HCT116 (cell line): ENCODE data around the gene HYAL2. TPM values are rescaled to one million over a fixed set of nuclear protein-coding genes. Genes with fewer than 3 reads are reported as not detected.
A peak's percentile ranks its signal among the peaks of the same experiment; 100 is the strongest.

Experiments used
- ATAC-seq: fragments of 200-7000 bp; cut with Tn5 transposase; 2 replicates; pipeline ENCODE4 v1.9.1; 2020; ENCODE audit warnings: mild to moderate bottlenecking, moderate library complexity
- BruUV-seq: library from RNA; stranded (reverse); fragments of 400-500 nt; replicated peaks from 2 replicates; lab custom pipeline; 2021; lab: Mats Ljungman, UMichigan
- CTCF ChIA-PET: fragments of 300-600 bp; sonication (Branson Sonifier 250); formaldehyde crosslinking; loops from one replicate; lab custom pipeline; 2021; ENCODE audit warnings: antibody characterized with exemption; lab: Charles Lee
- POLR2A ChIA-PET: fragments of 300-600, 350-600 bp; sonication (Branson Sonifier 250); formaldehyde crosslinking; loops from one replicate; lab custom pipeline; 2021; ENCODE audit warnings: antibody characterized with exemption; lab: Charles Lee
- RAD21 ChIA-PET, 2 experiments: fragments of 300-600 bp; sonication (Branson Sonifier 250); formaldehyde crosslinking; loops; one replicate each; lab custom pipeline; 2023; ENCODE audit warnings: low total read pairs in 2 of 2; ENCODE audit not compliant: uncharacterized antibody in 2 of 2, unreplicated experiment in 2 of 2, low non-redundant PET in 1 of 2; lab: Charles Lee
- DNase-seq: peaks from one replicate; pipeline ENCODE4 v3.0.0-alpha.2; 2010; ENCODE audit warnings: low read depth, low spot score
- H2AFZ ChIP-seq: fragments of 200-600 bp; shearing (Covaris generic), sonication (generic); 2 replicates; pipeline ENCODE4 v1.6.1; 2017; ENCODE audit warnings: low read depth, mixed run types, mixed read lengths, antibody characterized with exemption, low read length; ENCODE audit not compliant: poor library complexity, severe bottlenecking
- H3K27ac ChIP-seq: 2 replicates; pipeline ENCODE4 v1.5.1; 2012; ENCODE audit warnings: low read depth, low read length
- H3K27me3 ChIP-seq: fragments of 200-600 bp; sonication (generic); 2 replicates; pipeline ENCODE4 v1.6.1; 2016; ENCODE audit warnings: mixed run types, low read length, mixed read lengths; ENCODE audit not compliant: insufficient read depth
- H3K36me3 ChIP-seq, 2 experiments: fragments of 200-500 bp in 1 of 2; fragments of 200-600 bp in 1 of 2; sonication (Bioruptor generic) in 1 of 2; sonication (generic) in 1 of 2; 2 replicates each; pipeline versions ENCODE4 v1.5.1 to v1.6.1; 2014 to 2016; ENCODE audit warnings: low read length in 2 of 2, inconsistent platforms in 1 of 2, mixed read lengths in 1 of 2, mixed run types in 1 of 2; ENCODE audit not compliant: insufficient read depth in 2 of 2, control insufficient read depth in 1 of 2
- H3K4me1 ChIP-seq, 2 experiments: fragments of 200-600 bp in 1 of 2; sonication (generic) in 1 of 2; 2 replicates each; pipeline versions ENCODE4 v1.5.1 to v1.6.1; 2012 to 2017; ENCODE audit warnings: low read length in 2 of 2, inconsistent platforms in 1 of 2, mild to moderate bottlenecking in 1 of 2, mixed read lengths in 1 of 2, mixed run types in 1 of 2, moderate library complexity in 1 of 2; ENCODE audit not compliant: insufficient read depth in 2 of 2, control insufficient read depth in 1 of 2
- H3K4me2 ChIP-seq: fragments of 200-600 bp; sonication (generic); 2 replicates; pipeline ENCODE4 v1.6.1; 2017; ENCODE audit warnings: mixed run types, low read length, mixed read lengths
- H3K4me3 ChIP-seq, 2 experiments: fragments of 200-600 bp in 1 of 2; sonication (generic) in 1 of 2; replicated peaks in 1 of 2; 2 replicates each; pipeline ENCODE4 v1.5.1; 2011 to 2016; ENCODE audit warnings: low read length in 2 of 2, control low read depth in 1 of 2, low read depth in 1 of 2, mild to moderate bottlenecking in 1 of 2, mixed read lengths in 1 of 2, mixed run types in 1 of 2
- H3K79me2 ChIP-seq: fragments of 200-600 bp; sonication (generic); 2 replicates; pipeline ENCODE4 v1.6.1; 2017; ENCODE audit warnings: mild to moderate bottlenecking, mixed run types, low read length, moderate library complexity, mixed read lengths; ENCODE audit not compliant: insufficient read depth
- H3K9ac ChIP-seq: fragments of 200-600 bp; sonication (generic); 2 replicates; pipeline ENCODE4 v1.6.1; 2016; ENCODE audit warnings: low read length, mixed read lengths
- H3K9me2 ChIP-seq: fragments of 200-600 bp; sonication (generic), shearing (Covaris generic); 2 replicates; pipeline ENCODE4 v1.6.1; 2017; ENCODE audit warnings: mixed run types, mild to moderate bottlenecking, moderate library complexity; ENCODE audit not compliant: insufficient read depth
- H3K9me3 ChIP-seq, 2 experiments: fragments of 200-500 bp in 1 of 2; fragments of 200-600 bp in 1 of 2; sonication (Bioruptor generic) in 1 of 2; sonication (generic) in 1 of 2; 2 replicates each; pipeline ENCODE4 v1.6.1; 2014 to 2017; ENCODE audit warnings: low read length in 2 of 2, mixed read lengths in 2 of 2, inconsistent platforms in 1 of 2, low read depth in 1 of 2, mild to moderate bottlenecking in 1 of 2, mixed run types in 1 of 2, moderate library complexity in 1 of 2; ENCODE audit not compliant: control insufficient read depth in 1 of 2, insufficient read depth in 1 of 2
- H4K20me1 ChIP-seq: fragments of 200-600 bp; sonication (generic), shearing (Covaris generic); 2 replicates; pipeline ENCODE4 v1.6.1; 2017; ENCODE audit warnings: mixed run types, mild to moderate bottlenecking, moderate library complexity; ENCODE audit not compliant: insufficient read depth
- ATF3 ChIP-seq: IDR thresholded peaks from 2 replicates; pipeline ENCODE4 v1.6.1; 2012
- ELF1 ChIP-seq: IDR thresholded peaks from 2 replicates; pipeline ENCODE4 v1.6.1; 2012; ENCODE audit warnings: low read depth, borderline replicate concordance
- FOSL1 ChIP-seq: IDR thresholded peaks from 2 replicates; pipeline ENCODE4 v1.6.1; 2012; ENCODE audit warnings: low read depth
- POLR2A ChIP-seq: IDR thresholded peaks from 2 replicates; pipeline ENCODE4 v1.7.0; 2011; ENCODE audit warnings: borderline replicate concordance; ENCODE audit not compliant: insufficient read depth, insufficient read length; ENCODE audit errors: extremely low read depth
- REST ChIP-seq: IDR thresholded peaks from 2 replicates; pipeline ENCODE4 v1.6.1; 2012; ENCODE audit warnings: low read depth
- intact Hi-C: fragments of 100-400 bp; cut with micrococcal nuclease; formaldehyde crosslinking; loops from 2 replicates; pipeline ENCODE4 v1.10.0; 2022
- total RNA-seq: library from RNA; stranded (reverse); gene quantifications from one replicate; pipeline ENCODE4 v1.2.1, GENCODE V29; 2021; ENCODE audit not compliant: unreplicated experiment

HYAL2 gene
- total RNA-seq, 1 experiment from 2014 or later, result 42.2 TPM

GRCh38 chr3:50365842-50366220 is 43.3 kb upstream of the HYAL2 start:
- Histone ChIP-seq H2AFZ (no peak overlapping the region), H3K27ac (peak overlapping the region; percentile 25; the same call in 1 of the 2 replicates), H3K9ac (peak overlapping the region; percentile 59; the same call in 1 of the 2 replicates), H3K27me3 (no peaks in the 10 kb centered on the region), H3K79me2 (no peaks in the 10 kb centered on the region), H3K4me3 (peak overlapping the region; percentile 47 to 65), H3K9me3 (no peaks in the 10 kb centered on the region), H3K4me1 (peaks cover 4 to 18% of the 10 kb centered on the region in 2 experiments; a peak in 2 of 4 replicates), H3K4me2 (peak overlapping the region; percentile 97), H4K20me1 (no peaks in the 10 kb centered on the region), H3K9me2 (no peaks in the 10 kb centered on the region), H3K36me3 (no peaks in the 10 kb centered on the region)
- RAD21 ChIA-PET, result no interaction called here
- ATAC-seq (no peak), DNase-seq (no peak)
- intact Hi-C loops, result no loop called here
- BruUV-seq, result no TSS peak
- TF ChIP-seq POLR2A (no peak), ELF1 (no peak), FOSL1 (no peak), REST (no peak), ATF3 (no peak)
- POLR2A ChIA-PET, result no interaction called here
- CTCF ChIA-PET, result interaction anchor here (0.9 kb wide), 1 partner anchor 13 kb away, joined by 3 read pairs; no protein-coding TSS in a partner anchor
